ENCODE results near the gene GNAQ. TPM values are rescaled to one million over a fixed set of nuclear protein-coding genes. Genes with fewer than 3 reads are reported as not detected.

GNAQ gene
- polyA plus RNA-seq, 1 of the 3 experiments (the other 2 are of a cell fraction): 20.9 TPM

GRCh38 chr9:77800924-77801551 lies 230.6 kb downstream of the GNAQ start:
- ChIA-PET CTCF (interaction anchor here (1.2 kb wide), 1 partner anchor 11 kb away, joined by 4 read pairs; no protein-coding TSS in a partner anchor), POLR2A (no interaction called here)
- H3K27me3 ChIP-seq (ENCODE audit: insufficient read depth): no peaks in the 10 kb centered on the region
- no peaks in the 10 kb centered on the region for H3K9me2 ChIP-seq
- WGBS (ENCODE audit: low lambda C conversion rate): 95% methylated on average over 3 of the region's 3 CpGs
- peaks cover 37% of the 10 kb centered on the region; the same call in 1 of the 2 replicates for H3K79me2 ChIP-seq (ENCODE audit: insufficient read depth)
- no peak overlapping the region for H3K4me2 ChIP-seq
- H3K9ac ChIP-seq: no peak overlapping the region
- no peak for DNase-seq
- peaks cover 13 to 14% of the 10 kb centered on the region in 2 experiments; a peak in 3 of 4 replicates for H3K4me1 ChIP-seq (ENCODE audit: control insufficient read depth in 1 of 2, insufficient read depth in 2 of 2, low read depth in 1 of 2, low read length in 1 of 2)
- no peaks in the 10 kb centered on the region for H3K9me3 ChIP-seq
- no peak overlapping the region for H3K27ac ChIP-seq (ENCODE audit: low read depth in 2 of 2, low read length in 1 of 2)
- no peaks in the 10 kb centered on the region for H4K20me1 ChIP-seq (ENCODE audit: insufficient read depth)
- no peak overlapping the region for H3K4me3 ChIP-seq (ENCODE audit: low read depth in 2 of 2, low read length in 1 of 2)
- H3F3A ChIP-seq (replicated peaks; ENCODE audit: insufficient read depth): peaks cover 2% of the 10 kb centered on the region
- TF ChIP-seq RAD21 (IDR thresholded peaks at IDR 0.05; ENCODE audit: low read length) (no peak), TCF12 (IDR thresholded peaks at IDR 0.05) (no peak), POLR2AphosphoS5 (IDR thresholded peaks at IDR 0.05; ENCODE audit: low read depth, low read length) (no peak), NRF1 (IDR thresholded peaks at IDR 0.05; ENCODE audit: low read depth, low read length) (no peak), SIN3A (IDR thresholded peaks at IDR 0.05; ENCODE audit: borderline replicate concordance, low read depth, low read length) (no peak), RFX5 (IDR thresholded peaks at IDR 0.05; ENCODE audit: low read length) (no peak), NFIC (IDR thresholded peaks at IDR 0.05; ENCODE audit: borderline replicate concordance) (no peak), SMC3 (IDR thresholded peaks at IDR 0.05; ENCODE audit: low read depth, low read length) (no peak)
- TF ChIP-seq, protein P1, sequence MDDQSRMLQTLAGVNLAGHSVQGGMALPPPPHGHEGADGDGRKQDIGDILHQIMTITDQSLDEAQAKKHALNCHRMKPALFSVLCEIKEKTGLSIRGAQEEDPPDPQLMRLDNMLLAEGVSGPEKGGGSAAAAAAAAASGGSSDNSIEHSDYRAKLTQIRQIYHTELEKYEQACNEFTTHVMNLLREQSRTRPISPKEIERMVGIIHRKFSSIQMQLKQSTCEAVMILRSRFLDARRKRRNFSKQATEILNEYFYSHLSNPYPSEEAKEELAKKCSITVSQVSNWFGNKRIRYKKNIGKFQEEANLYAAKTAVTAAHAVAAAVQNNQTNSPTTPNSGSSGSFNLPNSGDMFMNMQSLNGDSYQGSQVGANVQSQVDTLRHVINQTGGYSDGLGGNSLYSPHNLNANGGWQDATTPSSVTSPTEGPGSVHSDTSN (IDR thresholded peaks at IDR 0.05): no peak
- no peak overlapping the region for H2AFZ ChIP-seq (ENCODE audit: low read depth)
- peaks cover 8 to 9% of the 10 kb centered on the region in 2 experiments for H3K36me3 ChIP-seq (replicated peaks in 1 of 2; ENCODE audit: control insufficient read depth in 1 of 2, insufficient read depth in 2 of 2, low read length in 1 of 2)

DNA sequence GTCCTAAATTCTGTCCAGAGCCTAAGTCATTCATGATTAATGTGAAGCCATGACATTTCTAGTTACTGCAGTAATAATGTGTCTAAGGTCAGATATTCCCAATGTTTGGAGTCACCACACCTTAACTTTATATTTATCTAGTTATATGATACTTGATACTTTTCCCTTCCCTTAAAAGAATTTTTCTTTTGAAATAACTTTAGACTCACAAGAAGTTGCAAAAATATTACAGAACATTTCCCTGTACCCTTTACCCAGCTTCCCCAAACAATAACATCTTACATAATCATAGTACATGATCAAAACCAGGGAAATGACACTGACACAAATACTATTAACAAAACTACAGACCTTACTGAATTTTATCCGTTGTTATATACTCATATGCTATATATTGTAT lies 233.5 kb downstream of the GNAQ start:
- peaks cover 26% of the 10 kb centered on the region; the same call in 1 of the 2 replicates for H3K79me2 ChIP-seq (ENCODE audit: insufficient read depth)
- ChIA-PET CTCF (no interaction called here), POLR2A (no interaction called here)
- H3K4me2 ChIP-seq: no peak overlapping the region
- TF ChIP-seq FOXM1 (IDR thresholded peaks at IDR 0.05; ENCODE audit: low read depth) (no peak), NFIC (IDR thresholded peaks at IDR 0.05; ENCODE audit: borderline replicate concordance) (no peak), MAX (IDR thresholded peaks at IDR 0.05; ENCODE audit: low read depth) (no peak), POLR2AphosphoS5 (IDR thresholded peaks at IDR 0.05; ENCODE audit: low read depth, low read length) (no peak), MXI1 (IDR thresholded peaks at IDR 0.05; ENCODE audit: low read depth, low read length) (no peak), EZH2phosphoT487 (IDR thresholded peaks at IDR 0.05; ENCODE audit: borderline replicate concordance, low read depth) (no peak)
- H3K27me3 ChIP-seq (ENCODE audit: insufficient read depth): no peaks in the 10 kb centered on the region
- 90% methylated on average over 1 of the region's 1 CpG for WGBS (ENCODE audit: low lambda C conversion rate)
- peaks cover 3 to 6% of the 10 kb centered on the region in 2 experiments; a peak in 3 of 4 replicates for H3K4me1 ChIP-seq (ENCODE audit: control insufficient read depth in 1 of 2, insufficient read depth in 2 of 2, low read depth in 1 of 2, low read length in 1 of 2)
- H2AFZ ChIP-seq (ENCODE audit: low read depth): no peak overlapping the region
- H3K9ac ChIP-seq: no peak overlapping the region
- H3K4me3 ChIP-seq (ENCODE audit: low read depth in 2 of 2, low read length in 1 of 2): no peak overlapping the region
- H3K27ac ChIP-seq (ENCODE audit: low read depth in 2 of 2, low read length in 1 of 2): no peak overlapping the region
- H3K9me3 ChIP-seq: no peaks in the 10 kb centered on the region
- H3K9me2 ChIP-seq: no peaks in the 10 kb centered on the region
- peaks cover 27 to 31% of the 10 kb centered on the region in 2 experiments for H3K36me3 ChIP-seq (replicated peaks in 1 of 2; ENCODE audit: control insufficient read depth in 1 of 2, insufficient read depth in 2 of 2, low read length in 1 of 2)
- no peak for DNase-seq
- no peaks in the 10 kb centered on the region for H4K20me1 ChIP-seq (ENCODE audit: insufficient read depth)
- no peaks in the 10 kb centered on the region for H3F3A ChIP-seq (replicated peaks; ENCODE audit: insufficient read depth)

All from SK-N-SH (cell line).